Esophagus squamous epithelium (tissue), 5 donors: ENCODE results near the gene CHAF1A. TPM values are rescaled to one million over a fixed set of nuclear protein-coding genes. Genes with fewer than 3 reads are reported as not detected.

Experiments
- DNase-seq: peaks from one replicate; lab custom pipeline; 2025; lab: John Stamatoyannopoulos, UW
- H3K27ac ChIP-seq, 4 donors: fragments of 200-600 bp; sonication (generic); one replicate each; pipeline ENCODE4 v1.5.1; 2016 to 2019; ENCODE audit warnings: mild to moderate bottlenecking in 1 of 4
- H3K27me3 ChIP-seq, 4 donors: fragments of 200-600 bp; sonication (generic); 1 replicate in 3 of 4; 2 replicates in 1 of 4; pipeline versions ENCODE4 v1.5.1 to v1.6.0; 2017 to 2021; ENCODE audit warnings: antibody characterized with exemption in 1 of 4
- H3K36me3 ChIP-seq, 3 donors: fragments of 200-600 bp; sonication (generic); one replicate each; pipeline ENCODE4 v1.5.1; 2016 to 2019
- H3K4me1 ChIP-seq, 3 donors: fragments of 200-600 bp; sonication (generic); one replicate each; pipeline ENCODE4 v1.5.1; 2017 to 2019
- H3K4me3 ChIP-seq, 4 donors: fragments of 200-600 bp; sonication (generic); 1 replicate in 3 of 4; 2 replicates in 1 of 4; pipeline ENCODE4 v1.5.1; 2016 to 2019; ENCODE audit warnings: mild to moderate bottlenecking in 2 of 4, moderate library complexity in 1 of 4
- H3K9me3 ChIP-seq, 3 donors: fragments of 200-600 bp; sonication (generic); one replicate each; pipeline ENCODE4 v1.5.1; 2016 to 2019
- CTCF ChIP-seq, 6 experiments: fragments of 450-650 bp in 4 of 6; fragments of 200-600 bp in 2 of 6; sonication (generic) in 2 of 6; IDR thresholded peaks; one replicate each; pipeline ENCODE4 v1.5.1; 2016 to 2019; ENCODE audit warnings: antibody characterized with exemption in 6 of 6, mild to moderate bottlenecking in 4 of 6, moderate library complexity in 4 of 6
- POLR2A ChIP-seq, 4 donors: fragments of 450-650 bp; IDR thresholded peaks; one replicate each; pipeline ENCODE4 v1.6.1; 2017; ENCODE audit warnings: antibody characterized with exemption in 4 of 4, mild to moderate bottlenecking in 4 of 4, moderate library complexity in 3 of 4
- WGBS, 2 donors: methylation state at CpG; one replicate each; pipeline ENCODE4 v1.1.5; 2018; 5-methylcytosine and 5-hydroxymethylcytosine counted together
- intact Hi-C: fragments of 100-400 bp; cut with DNase I; formaldehyde crosslinking; loops from one replicate; pipeline ENCODE4 v1.15.0; 2022
- total RNA-seq, 4 donors: library from RNA; depleted of rRNA; stranded (reverse); fragments of >200 nt; gene quantifications; one replicate each; pipeline ENCODE4 v1.1.0, GENCODE V29; 2016
- donor health status: DM: yes; HTN: yes; CAD: no.

Gene CHAF1A
- total RNA-seq, 4 donors from 2014 or later: 7.6 to 20.9 (median 11.9) TPM

GRCh38 chr19:4429256-4429655, 26.8 kb downstream of the CHAF1A start:
- H3K4me1 ChIP-seq: no peaks in the 10 kb centered on the region
- intact Hi-C loops: no loop called here
- TF ChIP-seq CTCF (IDR thresholded peaks at IDR 0.05): no peak
- no peak for TF ChIP-seq POLR2A (IDR thresholded peaks at IDR 0.05)
- no peak overlapping the region for H3K27ac ChIP-seq
- 80 to 88% methylated on average over 12 of the region's 16 CpGs for WGBS, 2 donors
- no peak for DNase-seq
- peaks cover 6 to 71% (median 13%) of the 10 kb centered on the region in 3 donors for H3K36me3 ChIP-seq
- no peak overlapping the region for H3K4me3 ChIP-seq
- no peaks in the 10 kb centered on the region for H3K9me3 ChIP-seq
- H3K27me3 ChIP-seq: no peaks in the 10 kb centered on the region

GRCh38 chr19:4429771-4430171, 27.3 kb downstream of the CHAF1A start:
- Histone ChIP-seq H3K27ac (no peak overlapping the region), H3K4me3 (no peak overlapping the region), H3K27me3 (no peaks in the 10 kb centered on the region), H3K36me3 (peaks cover 6 to 71% (median 13%) of the 10 kb centered on the region in 3 donors), H3K4me1 (no peaks in the 10 kb centered on the region), H3K9me3 (no peaks in the 10 kb centered on the region)
- TF ChIP-seq POLR2A (IDR thresholded peaks at IDR 0.05) (no peak), CTCF (IDR thresholded peaks at IDR 0.05) (no peak)
- 85 to 92% methylated on average over 7 to 12 of the region's 12 CpGs for WGBS, 2 donors
- intact Hi-C loops: no loop called here
- DNase-seq: no peak

GRCh38 chr19:4430760-4431159, 28.3 kb downstream of the CHAF1A start:
- no peak overlapping the region for H3K27ac ChIP-seq
- WGBS, 2 donors: 86 to 92% methylated on average over 8 to 12 of the region's 12 CpGs
- no peaks in the 10 kb centered on the region for H3K27me3 ChIP-seq
- no peaks in the 10 kb centered on the region for H3K4me1 ChIP-seq
- H3K36me3 ChIP-seq: peaks cover 6 to 76% (median 13%) of the 10 kb centered on the region in 3 donors
- H3K4me3 ChIP-seq: no peak overlapping the region
- H3K9me3 ChIP-seq: no peaks in the 10 kb centered on the region
- no peak for DNase-seq
- intact Hi-C loops: no loop called here
- TF ChIP-seq CTCF (IDR thresholded peaks at IDR 0.05): no peak
- TF ChIP-seq POLR2A (IDR thresholded peaks at IDR 0.05): no peak

GRCh38 chr19:4431296-4431695, 28.9 kb downstream of the CHAF1A start:
- 77 to 84% methylated on average over 6 to 9 of the region's 9 CpGs for WGBS, 2 donors
- H3K36me3 ChIP-seq: peaks cover 6 to 78% (median 13%) of the 10 kb centered on the region in 3 donors

More at GRCh38 chr19:4431296-4431695, 28.9 kb downstream of the CHAF1A start:
- Histone ChIP-seq H3K4me3 (no peak overlapping the region), H3K4me1 (no peaks in the 10 kb centered on the region), H3K27ac (peak overlapping the region in 1 of 4 donors; percentile 34), H3K9me3 (no peaks in the 10 kb centered on the region), H3K27me3 (no peaks in the 10 kb centered on the region)
- intact Hi-C loops: no loop called here
- no peak for TF ChIP-seq POLR2A (IDR thresholded peaks at IDR 0.05)
- no peak for TF ChIP-seq CTCF (IDR thresholded peaks at IDR 0.05)
- DNase-seq: no peak
